HepG2 (cell line): ENCODE measurements around the gene KLHL21. TPM values are rescaled to one million over a fixed set of nuclear protein-coding genes. Genes with fewer than 3 reads are reported as not detected.

ENCODE experiments used
- ATF7-NPFF ChIP-seq: sonication (generic); formaldehyde crosslinking; IDR thresholded peaks from 2 replicates; pipeline ENCODE4 v1.8.1; 2023; ENCODE audit warnings: mild to moderate bottlenecking, low read depth, missing genetic modification reagents, moderate library complexity
- EHMT2 ChIP-seq: fragments of 200-600 bp; sonication (generic); IDR thresholded peaks from 2 replicates; pipeline ENCODE4 v1.7.0; 2017; ENCODE audit warnings: antibody characterized with exemption, low read depth, low read length, borderline replicate concordance
- FLYWCH1 ChIP-seq: sonication (generic); formaldehyde crosslinking; IDR thresholded peaks from 2 replicates; pipeline ENCODE4 v1.8.1; 2023; ENCODE audit warnings: mild to moderate bottlenecking, missing genetic modification reagents
- KLF12 ChIP-seq: sonication (generic); formaldehyde crosslinking; IDR thresholded peaks from 2 replicates; pipeline ENCODE4 v1.4.0; 2020; ENCODE audit warnings: missing genetic modification reagents, borderline replicate concordance
- MAFK ChIP-seq, 2 experiments: IDR thresholded peaks in 1 of 2; conservative IDR thresholded peaks in 1 of 2; 2 replicates each; pipeline ENCODE4 v1.6.1; 2011; ENCODE audit warnings: improper control_type of control experiment in 2 of 2, low read length in 2 of 2
- TBP ChIP-seq: sonication (generic); formaldehyde crosslinking; IDR thresholded peaks from 2 replicates; pipeline ENCODE4 v1.5.0; 2020; ENCODE audit warnings: missing genetic modification reagents
- YEATS2 ChIP-seq: sonication (generic); formaldehyde crosslinking; IDR thresholded peaks from 2 replicates; pipeline ENCODE4 v1.4.0; 2020; ENCODE audit warnings: missing genetic modification reagents, borderline replicate concordance
- ZBTB42 ChIP-seq: sonication (generic); formaldehyde crosslinking; IDR thresholded peaks from 2 replicates; pipeline ENCODE4 v1.5.0; 2020; ENCODE audit warnings: mild to moderate bottlenecking, missing genetic modification reagents
- ZBTB7A ChIP-seq: sonication (generic); formaldehyde crosslinking; IDR thresholded peaks from 2 replicates; pipeline ENCODE4 v1.8.0; 2022; ENCODE audit warnings: mild to moderate bottlenecking, missing genetic modification reagents
- ZFY ChIP-seq: sonication (generic); formaldehyde crosslinking; IDR thresholded peaks from 2 replicates; pipeline ENCODE4 v1.4.0; 2020; ENCODE audit warnings: missing genetic modification reagents
- ZNF143 ChIP-seq: sonication (generic); formaldehyde crosslinking; IDR thresholded peaks from 2 replicates; pipeline ENCODE4 v1.4.0; 2020; ENCODE audit warnings: missing genetic modification reagents
- ZNF260 ChIP-seq: sonication (generic); formaldehyde crosslinking; IDR thresholded peaks from 2 replicates; pipeline ENCODE4 v1.4.0; 2020; ENCODE audit warnings: missing genetic modification reagents, low read depth, mild to moderate bottlenecking, borderline replicate concordance
- ZNF552 ChIP-seq: sonication (generic); formaldehyde crosslinking; IDR thresholded peaks from 2 replicates; pipeline ENCODE4 v1.9.0; 2022; ENCODE audit warnings: missing genetic modification reagents, mild to moderate bottlenecking, borderline replicate concordance
- ZNF598 ChIP-seq: sonication (generic); formaldehyde crosslinking; IDR thresholded peaks from 2 replicates; pipeline ENCODE4 v1.5.1; 2020; ENCODE audit warnings: mild to moderate bottlenecking, missing genetic modification reagents, borderline replicate concordance
- ZNF687 ChIP-seq: sonication (generic); formaldehyde crosslinking; IDR thresholded peaks from 2 replicates; pipeline ENCODE4 v1.5.1; 2020; ENCODE audit warnings: mild to moderate bottlenecking, missing genetic modification reagents, moderate library complexity
- ZNF709 ChIP-seq: sonication (generic); formaldehyde crosslinking; IDR thresholded peaks from 2 replicates; pipeline ENCODE4 v1.5.0; 2020; ENCODE audit warnings: mild to moderate bottlenecking, missing genetic modification reagents
- ZNF720 ChIP-seq: sonication (generic); formaldehyde crosslinking; IDR thresholded peaks from 2 replicates; pipeline ENCODE4 v1.4.0; 2020; ENCODE audit warnings: missing genetic modification reagents
- ZNF781 ChIP-seq: sonication (generic); formaldehyde crosslinking; IDR thresholded peaks from 2 replicates; pipeline ENCODE4 v1.5.1; 2020; ENCODE audit warnings: borderline replicate concordance, mild to moderate bottlenecking, missing genetic modification reagents; ENCODE audit errors: not compliant biosample characterization
- ZNF788 ChIP-seq: sonication (generic); formaldehyde crosslinking; IDR thresholded peaks from 2 replicates; pipeline ENCODE4 v1.5.0; 2020; ENCODE audit warnings: mild to moderate bottlenecking, missing genetic modification reagents, borderline replicate concordance
- ZNF816 ChIP-seq: sonication (generic); formaldehyde crosslinking; IDR thresholded peaks from 2 replicates; pipeline ENCODE4 v1.8.0; 2022; ENCODE audit warnings: missing genetic modification reagents, mild to moderate bottlenecking, borderline replicate concordance
- ZSCAN25 ChIP-seq: sonication (generic); formaldehyde crosslinking; IDR thresholded peaks from 2 replicates; pipeline ENCODE4 v1.8.0; 2022; ENCODE audit warnings: mild to moderate bottlenecking, missing genetic modification reagents
- polyA plus RNA-seq, 8 experiments: library from polyadenylated mRNA; depleted of rRNA in 3 of 8; stranded (reverse) in 7 of 8; unstranded in 1 of 8; fragments of >200 nt; fragmentation: Illumina TruSeq in 4 of 8; extraction: Trizol in 4 of 8; gene quantifications; 2 replicates each; pipeline versions ENCODE4 v1.2.1 to v1.2.3, GENCODE V29; 2011 to 2016; ENCODE audit warnings: low read depth in 4 of 8, missing spikeins in 1 of 8, mixed read lengths in 1 of 8; ENCODE audit not compliant: insufficient read depth in 1 of 8
- total RNA-seq, 5 experiments: library from RNA; depleted of rRNA; stranded (reverse); fragments of >200 nt; fragmentation: Illumina TruSeq; extraction: Trizol; gene quantifications; 2 replicates each; pipeline ENCODE4 v1.2.3, GENCODE V29; 2016; ENCODE audit warnings: low read depth in 1 of 5
- TF ChIP-seq, protein P1 (sequence below): sonication (generic); formaldehyde crosslinking; IDR thresholded peaks from 2 replicates; pipeline ENCODE4 v1.4.0; 2020; ENCODE audit warnings: missing genetic modification reagents, borderline replicate concordance
- TF ChIP-seq, protein P2 (sequence below): sonication (generic); formaldehyde crosslinking; IDR thresholded peaks from 2 replicates; pipeline ENCODE4 v1.8.0; 2022; ENCODE audit warnings: mild to moderate bottlenecking, missing genetic modification reagents; ENCODE audit not compliant: insufficient replicate concordance

The KLHL21 gene
- total and polyA plus RNA-seq, 2 of the 13 experiments (the other 11 are each of a cell fraction or from before 2014, with no cell fraction given), result 14.8 to 25.0 TPM

GRCh38 chr1:6554907-6555778, 47.5 kb downstream of the KLHL21 start, which contains the start of gene TAS1R1 (continued):
- no peak; the same call in 1 of the 2 replicates for TF ChIP-seq ZNF598 (CRISPR knock-in tag)
- TF ChIP-seq ZNF816 (CRISPR knock-in tag), result no peak
- 0 out of 2 replicates have a peak, but pooled peaks have one; percentile 36 for TF ChIP-seq ZBTB7A (CRISPR knock-in tag)
- TF ChIP-seq ZNF709, result no peak
- no peak for TF ChIP-seq ZNF720 (CRISPR knock-in tag)
- TF ChIP-seq ZNF687 (CRISPR knock-in tag), result peak; percentile 85
- no peak for TF ChIP-seq ZNF788 (CRISPR knock-in tag)
- TF ChIP-seq TBP, result no peak
- peak; percentile 16 for TF ChIP-seq ZNF781 (CRISPR knock-in tag)
- TF ChIP-seq, protein P1, sequence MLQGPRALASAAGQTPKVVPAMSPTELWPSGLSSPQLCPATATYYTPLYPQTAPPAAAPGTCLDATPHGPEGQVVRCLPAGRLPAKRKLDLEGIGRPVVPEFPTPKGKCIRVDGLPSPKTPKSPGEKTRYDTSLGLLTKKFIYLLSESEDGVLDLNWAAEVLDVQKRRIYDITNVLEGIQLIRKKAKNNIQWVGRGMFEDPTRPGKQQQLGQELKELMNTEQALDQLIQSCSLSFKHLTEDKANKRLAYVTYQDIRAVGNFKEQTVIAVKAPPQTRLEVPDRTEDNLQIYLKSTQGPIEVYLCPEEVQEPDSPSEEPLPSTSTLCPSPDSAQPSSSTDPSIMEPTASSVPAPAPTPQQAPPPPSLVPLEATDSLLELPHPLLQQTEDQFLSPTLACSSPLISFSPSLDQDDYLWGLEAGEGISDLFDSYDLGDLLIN (CRISPR knock-in tag), result no peak
- no peak for TF ChIP-seq ZNF552 (CRISPR knock-in tag)
- TF ChIP-seq, protein P2, sequence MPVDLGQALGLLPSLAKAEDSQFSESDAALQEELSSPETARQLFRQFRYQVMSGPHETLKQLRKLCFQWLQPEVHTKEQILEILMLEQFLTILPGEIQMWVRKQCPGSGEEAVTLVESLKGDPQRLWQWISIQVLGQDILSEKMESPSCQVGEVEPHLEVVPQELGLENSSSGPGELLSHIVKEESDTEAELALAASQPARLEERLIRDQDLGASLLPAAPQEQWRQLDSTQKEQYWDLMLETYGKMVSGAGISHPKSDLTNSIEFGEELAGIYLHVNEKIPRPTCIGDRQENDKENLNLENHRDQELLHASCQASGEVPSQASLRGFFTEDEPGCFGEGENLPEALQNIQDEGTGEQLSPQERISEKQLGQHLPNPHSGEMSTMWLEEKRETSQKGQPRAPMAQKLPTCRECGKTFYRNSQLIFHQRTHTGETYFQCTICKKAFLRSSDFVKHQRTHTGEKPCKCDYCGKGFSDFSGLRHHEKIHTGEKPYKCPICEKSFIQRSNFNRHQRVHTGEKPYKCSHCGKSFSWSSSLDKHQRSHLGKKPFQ (CRISPR knock-in tag), result no peak
- no peak for TF ChIP-seq ZSCAN25
- no peak for TF ChIP-seq KLF12
- TF ChIP-seq ATF7-NPFF (CRISPR knock-in tag), result no peak; the same call in 1 of the 2 replicates
- no peak for TF ChIP-seq ZNF260 (CRISPR knock-in tag)
- no peak for TF ChIP-seq FLYWCH1 (CRISPR knock-in tag)
- TF ChIP-seq ZFY (CRISPR knock-in tag), result peak; percentile 35
- no peak for TF ChIP-seq ZBTB42 (CRISPR knock-in tag)
- no peak for TF ChIP-seq YEATS2 (CRISPR knock-in tag)
- TF ChIP-seq EHMT2, result no peak
- TF ChIP-seq MAFK (conservative IDR thresholded peaks at IDR 0.05 in 1 of 2, IDR thresholded peaks at IDR 0.05 in 1 of 2; ENCODE audit: low read length in 2 of 2), result no peak
- TF ChIP-seq ZNF143, result no peak
